Measurements from ENCODE around the gene MDK.

GRCh38 chr11:46347637-46348311 is 33.7 kb upstream of the MDK start:
- no peak for TF ChIP-seq POLR2AphosphoS5 (IDR thresholded peaks at IDR 0.05; ENCODE audit: low read depth)
- TF ChIP-seq, protein P1, sequence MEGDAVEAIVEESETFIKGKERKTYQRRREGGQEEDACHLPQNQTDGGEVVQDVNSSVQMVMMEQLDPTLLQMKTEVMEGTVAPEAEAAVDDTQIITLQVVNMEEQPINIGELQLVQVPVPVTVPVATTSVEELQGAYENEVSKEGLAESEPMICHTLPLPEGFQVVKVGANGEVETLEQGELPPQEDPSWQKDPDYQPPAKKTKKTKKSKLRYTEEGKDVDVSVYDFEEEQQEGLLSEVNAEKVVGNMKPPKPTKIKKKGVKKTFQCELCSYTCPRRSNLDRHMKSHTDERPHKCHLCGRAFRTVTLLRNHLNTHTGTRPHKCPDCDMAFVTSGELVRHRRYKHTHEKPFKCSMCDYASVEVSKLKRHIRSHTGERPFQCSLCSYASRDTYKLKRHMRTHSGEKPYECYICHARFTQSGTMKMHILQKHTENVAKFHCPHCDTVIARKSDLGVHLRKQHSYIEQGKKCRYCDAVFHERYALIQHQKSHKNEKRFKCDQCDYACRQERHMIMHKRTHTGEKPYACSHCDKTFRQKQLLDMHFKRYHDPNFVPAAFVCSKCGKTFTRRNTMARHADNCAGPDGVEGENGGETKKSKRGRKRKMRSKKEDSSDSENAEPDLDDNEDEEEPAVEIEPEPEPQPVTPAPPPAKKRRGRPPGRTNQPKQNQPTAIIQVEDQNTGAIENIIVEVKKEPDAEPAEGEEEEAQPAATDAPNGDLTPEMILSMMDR (IDR thresholded peaks at IDR 0.05; ENCODE audit: insufficient read depth, low read length) = no peak
- TF ChIP-seq REST (IDR thresholded peaks at IDR 0.05; ENCODE audit: insufficient replicate concordance, low read depth) = no peak

Measured in HL-60 (cell line).